Measurements from ENCODE around the gene TULP4. TPM values are rescaled to one million over a fixed set of nuclear protein-coding genes. Genes with fewer than 3 reads are reported as not detected.
A peak's percentile ranks its signal among the peaks of the same experiment; 100 is the strongest.

Gene TULP4
- total RNA-seq, 1 donor from 2014 or later: 18.5 TPM

GRCh38 chr6:158283304-158283980, 28.8 kb upstream of the TULP4 start:
- peaks cover 11 to 27% of the 10 kb centered on the region in 2 donors for H3K4me1 ChIP-seq
- DNase-seq (ENCODE audit: low spot score in 2 of 2): no peak
- H3K9me3 ChIP-seq: no peaks in the 10 kb centered on the region
- peak overlapping the region; percentile 74 for H3K27ac ChIP-seq
- H3K27me3 ChIP-seq: no peaks in the 10 kb centered on the region
- H3K4me3 ChIP-seq: peak overlapping the region in 1 of 2 donors; percentile 30
- H3K36me3 ChIP-seq: no peaks in the 10 kb centered on the region
- intact Hi-C loops (cut with DNase I): no loop called here
- no peak for TF ChIP-seq CTCF (IDR thresholded peaks at IDR 0.05)

- Histone ChIP-seq H3K27me3 (no peaks in the 10 kb centered on the region), H3K4me1 (peaks cover 11 to 27% of the 10 kb centered on the region in 2 donors), H3K9me3 (no peaks in the 10 kb centered on the region), H3K27ac (peak overlapping the region; percentile 74), H3K4me3 (peak overlapping the region in 1 of 2 donors; percentile 30), H3K36me3 (no peaks in the 10 kb centered on the region)
- peak in 1 of 2 donors; percentile 65 for DNase-seq (ENCODE audit: low spot score in 2 of 2)
- intact Hi-C loops (cut with DNase I): no loop called here
- no peak for TF ChIP-seq CTCF (IDR thresholded peaks at IDR 0.05)
Observed at GRCh38 chr6:158284007-158284875, 28.0 kb upstream of the TULP4 start.

- no peaks in the 10 kb centered on the region for H3K9me3 ChIP-seq
- H3K27me3 ChIP-seq: no peaks in the 10 kb centered on the region
- no peak for DNase-seq (ENCODE audit: low spot score in 2 of 2)
- no peaks in the 10 kb centered on the region for H3K36me3 ChIP-seq
- no peak for TF ChIP-seq CTCF (IDR thresholded peaks at IDR 0.05)
- H3K4me3 ChIP-seq: peak overlapping the region in 1 of 2 donors; percentile 30
- intact Hi-C loops (cut with DNase I): no loop called here
- peaks cover 11 to 27% of the 10 kb centered on the region in 2 donors for H3K4me1 ChIP-seq
- peak overlapping the region; percentile 74 for H3K27ac ChIP-seq
Observed at GRCh38 chr6:158284876-158285655, 27.2 kb upstream of the TULP4 start.

GRCh38 chr6:158285656-158286021, 26.6 kb upstream of the TULP4 start:
- intact Hi-C loops (cut with DNase I): no loop called here
- Histone ChIP-seq H3K36me3 (no peaks in the 10 kb centered on the region), H3K4me3 (no peak overlapping the region), H3K4me1 (peaks cover 11 to 27% of the 10 kb centered on the region in 2 donors), H3K27me3 (no peaks in the 10 kb centered on the region), H3K9me3 (no peaks in the 10 kb centered on the region), H3K27ac (peak overlapping the region; percentile 74)
- DNase-seq (ENCODE audit: low spot score in 2 of 2): no peak
- TF ChIP-seq CTCF (IDR thresholded peaks at IDR 0.05): no peak

GRCh38 chr6:158286413-158286812, 25.9 kb upstream of the TULP4 start:
- DNase-seq (ENCODE audit: low spot score in 2 of 2): no peak
- no peak overlapping the region for H3K4me3 ChIP-seq
- H3K9me3 ChIP-seq: no peaks in the 10 kb centered on the region
- no peak for TF ChIP-seq CTCF (IDR thresholded peaks at IDR 0.05)
- H3K27ac ChIP-seq: peak overlapping the region in 1 of 2 donors; percentile 49
- no peaks in the 10 kb centered on the region for H3K27me3 ChIP-seq
- no peaks in the 10 kb centered on the region for H3K36me3 ChIP-seq
- intact Hi-C loops (cut with DNase I): no loop called here
- peaks cover 11 to 27% of the 10 kb centered on the region in 2 donors for H3K4me1 ChIP-seq
